Right lobe of liver (tissue), 6 donors: Measurements from ENCODE around the gene GFPT1. TPM values are rescaled to one million over a fixed set of nuclear protein-coding genes. Genes with fewer than 3 reads are reported as not detected.

Source experiments
- ATAC-seq, 4 donors: fragments of 200-7000 bp; cut with Tn5 transposase; one replicate each; pipeline ENCODE4 v1.9.1; 2020; ENCODE audit warnings: mild to moderate bottlenecking in 4 of 4, moderate library complexity in 4 of 4
- DNase-seq, 3 donors: peaks; one replicate each; pipeline ENCODE4 v3.0.0-alpha.2; 2020
- H3K27ac ChIP-seq, 3 donors: fragments of 200-600 bp; one replicate each; pipeline ENCODE4 v1.8.0; 2022
- H3K27me3 ChIP-seq, 2 donors: fragments of 200-600 bp; one replicate each; pipeline ENCODE4 v1.8.0; 2022
- H3K36me3 ChIP-seq, 4 donors: fragments of 200-600 bp; sonication (generic) in 1 of 4; one replicate each; pipeline versions ENCODE4 v1.5.1 to v1.8.0; 2017 to 2022; ENCODE audit warnings: control low read depth in 1 of 4
- H3K4me1 ChIP-seq, 4 donors: fragments of 200-600 bp; sonication (generic) in 1 of 4; one replicate each; pipeline versions ENCODE4 v1.5.1 to v1.8.0; 2017 to 2022; ENCODE audit warnings: control low read depth in 1 of 4
- H3K4me3 ChIP-seq, 3 donors: fragments of 200-600 bp; one replicate each; pipeline ENCODE4 v1.8.0; 2022
- H3K9me3 ChIP-seq, 4 donors: fragments of 200-600 bp; sonication (generic) in 1 of 4; one replicate each; pipeline versions ENCODE4 v1.5.1 to v1.8.0; 2017 to 2022; ENCODE audit warnings: control low read depth in 1 of 4
- CTCF ChIP-seq, 4 donors: fragments of 200-600 bp in 3 of 4; fragments of 450-650 bp in 1 of 4; IDR thresholded peaks; one replicate each; pipeline versions ENCODE4 v1.5.1 to v1.8.0; 2016 to 2022; ENCODE audit warnings: antibody characterized with exemption in 4 of 4, mild to moderate bottlenecking in 2 of 4
- POLR2A ChIP-seq: fragments of 450-650 bp; IDR thresholded peaks from one replicate; pipeline ENCODE4 v1.6.1; 2017; ENCODE audit warnings: antibody characterized with exemption, mild to moderate bottlenecking
- WGBS: methylation state at CpG from one replicate; pipeline ENCODE4 v1.1.6; 2018; ENCODE audit warnings: low coverage, low lambda C conversion rate; ENCODE audit not compliant: insufficient coverage; ENCODE audit errors: missing lambda C conversion rate; 5-methylcytosine and 5-hydroxymethylcytosine counted together
- intact Hi-C, 2 donors: fragments of 100-400 bp; cut with DNase I; formaldehyde crosslinking; loops; one replicate each; pipeline versions ENCODE4 v1.11.2 to v1.14.1; 2022
- small RNA-seq, 2 experiments: library from RNA; depleted of rRNA; stranded (forward); fragments of <200 nt; gene quantifications; one replicate each; pipeline ENCODE3, GENCODE V24; 2016
- total RNA-seq, 6 experiments: library from RNA; depleted of rRNA in 2 of 6; stranded (reverse); fragments of >200 nt in 2 of 6; fragmentation: NEBNext Ultra II Directional in 3 of 6; extraction: Animal tissue kit (Norgen Biotek cat#: 25700) in 3 of 6; gene quantifications; one replicate each; pipeline versions ENCODE4 v1.1.0 to v1.2.4, GENCODE V29; 2016 to 2023
- donor health status: DM: no; HTN: yes; CAD: no.
- donor health status: DM: no; HTN: no; CAD: no.
- donor health status: DM: no; HTN: no; CAD: no.
- donor health status: DM: no; HTN: yes; CAD: no.
- donor health status: DM: no; HTN: yes; CAD: no.

The GFPT1 gene
- total RNA-seq, 6 experiments from 2014 or later = 20.7 to 46.1 (median 30.5) TPM

- TF ChIP-seq CTCF (IDR thresholded peaks at IDR 0.05) (no peak), POLR2A (no peak)
- no peak overlapping the region for H3K4me3 ChIP-seq
- no peaks in the 10 kb centered on the region for H3K27me3 ChIP-seq
- intact Hi-C loops = no loop called here
- H3K27ac ChIP-seq = no peak overlapping the region
- no peaks in the 10 kb centered on the region for H3K36me3 ChIP-seq
- ATAC-seq = no peak
- DNase-seq = no peak
- no peaks in the 10 kb centered on the region for H3K9me3 ChIP-seq
- WGBS = 100% methylated on average over 1 of the region's 1 CpG
- H3K4me1 ChIP-seq = no peaks in the 10 kb centered on the region
These were observed 111.5 kb downstream of the GFPT1 start for GRCh38 chr2:69275490-69275889.

DNA sequence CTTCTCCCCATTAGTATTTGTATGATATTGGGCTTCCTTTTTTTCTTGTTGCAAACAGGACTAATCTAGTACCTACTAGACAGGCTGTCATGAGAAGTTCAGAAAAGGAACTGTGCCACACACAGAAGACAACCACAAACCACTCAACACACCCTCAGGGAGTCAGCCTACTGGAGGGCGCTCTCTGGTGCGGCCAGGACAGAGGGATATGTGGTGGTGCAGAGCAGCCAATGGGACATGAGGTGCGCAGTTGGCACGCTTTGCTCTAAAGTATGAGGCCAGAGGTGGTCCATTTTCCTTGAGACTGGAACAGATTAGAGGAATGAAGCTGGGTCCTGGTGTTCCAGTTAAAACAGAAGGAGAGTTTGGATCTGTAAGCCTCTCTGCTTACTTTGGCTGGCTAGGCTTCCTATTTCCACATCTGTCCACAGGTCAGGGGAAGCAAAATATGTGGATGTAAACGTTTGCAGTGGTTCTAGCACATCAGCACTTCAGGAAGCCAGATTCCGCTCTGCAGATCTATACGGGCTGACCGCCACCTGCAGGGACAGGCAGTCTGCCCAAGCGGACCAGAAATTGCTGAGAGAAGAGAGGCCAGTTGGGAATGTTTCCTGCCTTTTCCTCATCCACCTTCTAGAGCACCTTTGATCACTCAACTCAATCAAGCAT, 114.1 kb downstream of the GFPT1 start:
- Histone ChIP-seq H3K36me3 (no peaks in the 10 kb centered on the region), H3K27ac (no peak overlapping the region), H3K27me3 (no peaks in the 10 kb centered on the region), H3K4me1 (no peaks in the 10 kb centered on the region), H3K4me3 (no peak overlapping the region), H3K9me3 (no peaks in the 10 kb centered on the region)
- peak; percentile 30 to 50 (median 38) for TF ChIP-seq CTCF (IDR thresholded peaks at IDR 0.05)
- no peak for TF ChIP-seq POLR2A
- intact Hi-C loops = no loop called here
- ATAC-seq (peak; percentile 65 to 97 (median 91)), DNase-seq (peak; percentile 57 to 67 (median 66))
- WGBS = 83% methylated on average over 4 of the region's 9 CpGs

DNA sequence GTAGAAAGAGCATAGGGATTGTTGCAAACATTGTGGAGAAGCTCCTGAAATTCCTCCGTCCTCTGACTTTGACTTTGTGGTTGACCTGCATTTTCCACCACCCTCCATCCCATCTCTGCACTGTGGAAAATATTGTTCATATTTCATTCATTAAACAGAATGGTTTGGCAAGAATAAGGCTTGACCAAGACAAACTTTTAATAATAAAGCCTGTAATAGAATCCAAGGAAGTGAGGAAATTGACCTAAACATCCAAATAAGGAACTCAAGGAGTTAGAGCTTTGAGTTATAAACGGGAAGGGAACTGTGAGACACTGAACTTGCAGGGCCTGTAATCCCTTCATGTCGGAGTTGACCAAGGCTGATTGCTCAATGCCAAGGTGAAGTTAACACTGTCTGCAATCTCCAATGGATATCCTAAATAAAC, 115.2 kb downstream of the GFPT1 start:
- no peaks in the 10 kb centered on the region for H3K9me3 ChIP-seq
- H3K27ac ChIP-seq = no peak overlapping the region
- H3K36me3 ChIP-seq = no peaks in the 10 kb centered on the region
- intact Hi-C loops = no loop called here
- DNase-seq = no peak
- 47% methylated on average over 3 of the region's 3 CpGs for WGBS
- TF ChIP-seq CTCF (IDR thresholded peaks at IDR 0.05) (no peak), POLR2A (no peak)
- no peak overlapping the region for H3K4me3 ChIP-seq
- ATAC-seq = peak in 2 of 4 donors; percentile 24 to 45
- H3K27me3 ChIP-seq = no peaks in the 10 kb centered on the region
- no peaks in the 10 kb centered on the region for H3K4me1 ChIP-seq

Small RNA genes lying within 50 kb of the gene (small RNA-seq; reads per million reads assigned to genes)
- 0 reads per million in 2 experiments for gene RF00019

Other genes starting within 250 kb of the GFPT1 start
- 10 to 100 TPM; 12.7 to 26.1 (median 23.5) TPM for gene NFU1, start 50.2 kb upstream of the GFPT1 start, total RNA-seq